EH (cell line): Measurements from ENCODE around the gene RMP24.
"Not testable (repeated sequence)": the region's sequence is repeated elsewhere in the genome, so short reads cannot be mapped to it uniquely, and the experiment has no call there.

Experiments used
- DNase-seq: peaks from one replicate; pipeline ENCODE4 v3.0.0-alpha.2; 2015; ENCODE audit warnings: low read depth

Gene RMP24

GRCh38 chr18:35972197-35973000 lies at the start of gene RMP24:
Gene RMP24 (plus strand): TSS chr18:35972679.
- peak; percentile 91 for DNase-seq

- no peak for DNase-seq
Observed at GRCh38 chr18:35923939-35924684, 48.4 kb upstream of the RMP24 start.

- no peak for DNase-seq
Observed at GRCh38 chr18:35926884-35927283, 45.6 kb upstream of the RMP24 start.

GRCh38 chr18:35927430-35927829 lies 45.0 kb upstream of the RMP24 start:
- no peak for DNase-seq

GRCh38 chr18:35933982-35934381 lies 38.5 kb upstream of the RMP24 start:
- DNase-seq = no peak

- DNase-seq = no peak
Observed at GRCh38 chr18:35934891-35935290, 37.6 kb upstream of the RMP24 start.

GRCh38 chr18:35935805-35936204 lies 36.7 kb upstream of the RMP24 start:
- DNase-seq = no peak

- no peak for DNase-seq
Observed at GRCh38 chr18:35936951-35937350, 35.5 kb upstream of the RMP24 start.

GRCh38 chr18:35938158-35938557 lies 34.3 kb upstream of the RMP24 start:
- no peak for DNase-seq

GRCh38 chr18:35938562-35938961 lies 33.9 kb upstream of the RMP24 start:
- DNase-seq = no peak

- no peak for DNase-seq
Observed at GRCh38 chr18:35939138-35939537, 33.3 kb upstream of the RMP24 start.

GRCh38 chr18:35941299-35941698 lies 31.2 kb upstream of the RMP24 start:
- DNase-seq = no peak

- DNase-seq = no peak
Observed at GRCh38 chr18:35942133-35942532, 30.3 kb upstream of the RMP24 start.

- no peak for DNase-seq
Observed at GRCh38 chr18:35942661-35943060, 29.8 kb upstream of the RMP24 start.

GRCh38 chr18:35948080-35948479 lies 24.4 kb upstream of the RMP24 start:
- no peak for DNase-seq

GRCh38 chr18:35949090-35949489 lies 23.4 kb upstream of the RMP24 start:
- no peak for DNase-seq

GRCh38 chr18:35949903-35950627 lies 22.4 kb upstream of the RMP24 start:
- DNase-seq = peak; percentile 61

- no peak for DNase-seq
Observed at GRCh38 chr18:35950628-35950982, 21.9 kb upstream of the RMP24 start.

- DNase-seq = no peak
Observed at GRCh38 chr18:35953688-35954087, 18.8 kb upstream of the RMP24 start.

- no peak for DNase-seq
Observed at GRCh38 chr18:35956226-35956625, 16.3 kb upstream of the RMP24 start.

GRCh38 chr18:35962320-35962719 lies 10.2 kb upstream of the RMP24 start:
- no peak for DNase-seq

GRCh38 chr18:35964319-35964718 lies 8.2 kb upstream of the RMP24 start:
- DNase-seq = no peak

GRCh38 chr18:35967866-35968265 lies 4.6 kb upstream of the RMP24 start:
- not testable (repeated sequence) for DNase-seq
